Inferior parietal cortex (tissue), 1 donor: ENCODE data around the gene PKN1.
A peak's percentile ranks its signal among the peaks of the same experiment; 100 is the strongest.
"Not testable (repeated sequence)": the region's sequence is repeated elsewhere in the genome, so short reads cannot be mapped to it uniquely, and the experiment has no call there.

Experiments
- DNase-seq: peaks from one replicate; pipeline ENCODE4 v3.0.0-alpha.2; 2016; ENCODE audit errors: extremely low spot score

Gene PKN1

DNA sequence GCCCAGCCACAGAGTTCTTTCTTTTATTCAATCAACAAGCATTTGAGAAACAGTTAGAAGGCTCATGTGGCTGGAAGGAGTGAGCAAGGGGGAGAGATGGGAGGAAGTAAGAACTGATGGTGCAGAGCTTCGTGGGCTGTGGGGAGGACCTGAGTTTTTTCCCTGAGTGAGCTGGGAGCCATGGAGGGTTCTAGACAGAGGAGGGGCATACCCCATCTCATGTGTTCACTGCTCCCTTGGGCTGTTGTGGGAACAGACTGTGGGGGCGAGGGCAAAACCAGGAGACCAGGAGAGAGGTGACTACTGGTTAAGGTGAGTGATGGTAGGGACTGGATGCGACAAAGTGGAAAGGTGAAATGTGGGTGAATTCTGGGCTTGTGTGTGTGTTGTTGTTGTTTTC, 2.4 kb upstream of the PKN1 start:
- no peak for DNase-seq

DNA sequence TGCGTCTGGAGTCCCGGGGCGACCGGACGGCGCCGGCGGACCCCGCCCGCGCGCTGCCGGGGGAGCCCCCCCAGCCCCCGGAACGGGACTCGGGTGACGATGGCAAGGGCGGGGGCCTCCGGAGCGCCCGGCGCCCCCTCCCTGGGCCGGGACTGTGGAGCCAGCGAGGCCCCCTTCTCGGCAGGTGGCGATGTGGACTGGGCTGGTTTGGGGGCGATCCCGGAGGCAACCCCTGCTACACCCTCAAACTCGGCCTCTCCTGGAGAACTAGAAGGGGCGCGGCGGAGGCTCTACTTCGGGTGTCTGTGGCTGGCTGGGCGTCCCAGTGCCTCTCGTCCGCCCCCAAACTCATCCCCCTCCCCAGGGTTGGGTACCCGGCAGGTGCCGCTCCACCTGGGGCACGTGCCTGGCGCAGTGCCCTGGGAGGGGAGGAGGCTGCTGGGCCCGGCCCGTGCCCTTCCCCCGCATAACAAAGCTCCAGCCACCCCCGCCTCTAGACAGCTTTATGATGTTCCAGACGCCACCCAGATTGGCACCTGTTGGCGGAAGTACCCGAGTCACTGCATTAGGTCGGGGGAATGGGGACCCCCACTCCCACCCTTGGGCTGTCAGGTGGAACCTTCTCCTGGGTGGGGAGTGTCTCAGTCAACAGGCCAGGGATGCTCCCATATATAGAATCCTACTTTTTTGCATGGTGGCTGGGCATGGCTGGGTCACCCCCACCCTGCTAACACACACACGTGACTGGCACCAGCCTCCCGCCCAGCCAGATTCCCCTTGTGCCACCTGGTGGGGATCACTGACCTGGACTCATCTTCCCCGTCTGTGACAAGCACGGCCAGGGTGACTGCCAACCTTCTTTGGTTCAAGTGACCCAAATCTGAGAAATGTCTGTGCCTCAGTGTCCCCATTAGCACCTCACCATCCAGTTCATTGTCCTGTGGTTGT, 722 bp downstream of the PKN1 start:
- no peak for DNase-seq

DNA sequence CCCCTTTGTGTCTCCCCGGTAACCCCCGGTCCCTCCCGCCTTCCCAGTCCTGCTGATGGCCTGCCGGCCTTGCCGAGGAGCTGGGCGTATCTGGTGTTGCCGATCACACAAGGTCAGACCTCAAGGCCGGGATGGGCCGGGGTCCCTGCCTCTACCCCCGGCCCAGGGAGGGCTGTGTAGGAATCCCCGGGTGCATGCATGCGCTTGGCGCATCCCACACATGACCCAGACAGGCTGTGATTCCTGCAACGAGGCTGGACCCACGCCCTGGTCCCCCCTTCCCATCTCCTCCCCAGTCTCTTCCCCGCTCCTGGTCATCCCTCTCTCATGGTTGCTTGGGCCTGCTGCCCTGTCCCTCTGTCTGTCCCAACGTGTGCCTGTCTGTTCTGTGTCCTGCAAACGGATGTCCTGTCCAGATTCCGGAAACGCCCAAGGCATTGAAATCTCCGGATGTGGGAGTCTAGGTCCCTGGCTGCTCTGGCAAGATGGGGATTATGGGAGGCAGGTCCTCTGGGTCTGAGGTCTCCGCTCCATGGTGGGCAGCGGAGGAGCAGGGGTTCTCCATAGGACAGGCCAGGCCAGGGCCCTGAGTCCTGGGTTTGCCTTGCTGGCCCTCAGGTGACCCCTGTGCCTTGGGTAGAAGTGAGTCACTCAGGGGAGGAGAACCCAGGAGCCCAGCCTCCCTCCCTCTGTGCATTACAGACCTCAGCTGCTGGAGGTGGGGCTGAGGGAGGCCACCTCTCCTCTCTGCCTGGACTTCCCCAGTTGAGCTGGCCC, 1.6 kb downstream of the PKN1 start:
- DNase-seq: no peak

DNA sequence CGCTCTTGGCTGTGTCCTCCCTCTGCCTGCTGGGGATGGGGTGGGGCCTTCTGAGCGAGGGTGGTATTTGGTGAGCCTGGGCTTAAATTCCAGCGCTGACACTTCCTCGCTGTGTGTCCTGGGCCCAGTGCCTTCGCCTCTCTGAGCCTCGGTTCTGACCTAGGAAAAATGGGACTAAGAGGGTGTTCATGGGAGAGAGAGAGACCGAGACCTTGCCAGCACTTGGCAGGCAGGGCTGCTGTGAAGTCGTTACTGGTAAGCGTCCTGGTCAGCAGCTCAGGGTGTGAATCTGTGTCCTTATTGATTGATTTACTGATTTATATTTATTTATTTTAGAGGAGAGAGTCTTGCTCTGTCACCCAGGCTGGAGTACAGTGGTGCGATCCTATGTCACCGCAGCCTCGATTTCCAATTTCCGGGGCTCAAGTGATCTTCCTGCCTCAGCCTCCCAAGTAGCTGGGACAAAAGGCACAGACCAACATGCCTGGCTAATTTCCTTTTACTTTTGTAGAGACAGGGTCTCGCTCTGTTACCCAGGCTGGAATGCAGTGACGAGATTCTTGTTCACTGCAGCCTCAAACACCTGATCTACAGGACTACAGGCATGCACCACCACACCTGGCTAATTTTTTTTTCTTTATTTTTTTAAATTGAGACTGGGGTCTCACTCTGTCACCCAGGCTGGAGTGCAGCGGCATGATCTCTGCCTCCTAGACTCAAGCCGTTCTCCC, 2.4 kb downstream of the PKN1 start:
- no peak for DNase-seq

DNA sequence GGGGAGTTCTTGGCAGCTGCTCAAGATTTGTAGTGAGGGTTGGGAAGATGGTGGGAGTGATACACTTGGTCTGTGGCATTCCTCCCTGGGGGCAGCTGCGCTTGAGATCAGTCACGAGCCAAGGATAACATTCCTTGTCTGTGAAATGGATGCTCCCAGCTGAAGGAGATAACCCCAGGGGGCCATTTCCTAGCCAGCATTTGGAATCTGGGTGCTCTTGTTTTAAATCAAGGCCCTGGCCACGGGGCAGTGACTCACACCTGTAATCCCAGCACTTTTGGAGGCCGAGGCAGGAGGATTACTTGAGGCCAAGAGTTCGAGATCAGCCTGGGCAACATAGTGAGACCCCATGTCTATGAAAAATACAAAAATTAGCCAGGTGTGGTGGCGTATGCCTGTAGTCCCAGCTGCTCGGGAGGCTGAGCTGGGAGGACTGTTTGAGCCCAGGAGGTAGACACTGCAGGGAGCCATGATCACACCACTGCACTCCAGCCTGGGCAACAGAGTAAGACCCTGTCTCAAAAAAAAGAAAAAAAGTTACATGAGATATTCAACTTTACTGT, 4.6 kb downstream of the PKN1 start:
- DNase-seq: no peak

DNA sequence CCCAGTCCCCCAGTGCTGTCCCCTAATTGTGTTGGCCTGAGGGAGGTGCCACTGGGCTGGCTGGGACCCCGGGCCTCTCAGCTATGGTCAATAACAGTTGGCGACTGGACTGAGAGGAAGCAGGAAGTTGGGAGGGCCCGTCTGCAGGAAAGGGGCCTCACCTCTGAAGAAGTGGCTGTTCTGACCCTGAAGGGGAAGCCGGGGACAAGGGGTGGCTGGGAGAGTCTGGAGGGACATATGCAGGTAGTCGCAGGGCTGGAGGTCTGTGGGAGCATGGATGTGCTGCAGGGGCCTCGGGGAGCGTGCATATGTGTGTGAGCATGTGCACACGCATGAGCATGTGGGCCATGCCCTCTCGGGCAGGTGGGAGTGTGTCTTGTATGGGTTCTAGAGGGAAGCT, 5.9 kb downstream of the PKN1 start:
- no peak for DNase-seq

DNA sequence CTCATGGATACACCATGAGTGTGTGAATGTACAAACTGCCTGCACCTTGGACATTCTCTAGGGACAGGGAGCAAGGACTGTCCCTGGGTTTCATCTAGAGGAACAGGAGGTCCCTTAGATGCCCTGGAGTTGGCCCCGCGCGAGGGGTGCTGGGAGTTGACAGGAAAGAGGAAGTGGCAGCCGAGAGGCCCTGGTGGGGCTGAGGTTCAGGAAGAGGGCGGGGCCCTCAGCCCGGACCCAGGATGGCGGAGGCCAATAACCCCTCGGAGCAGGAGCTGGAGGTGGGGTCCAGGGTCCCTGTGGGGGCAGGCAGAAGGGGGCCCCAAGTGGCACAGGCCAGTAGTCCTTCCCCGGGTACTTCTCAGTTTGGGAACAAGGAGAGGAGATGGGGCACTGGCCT, 6.9 kb downstream of the PKN1 start:
- no peak for DNase-seq

DNA sequence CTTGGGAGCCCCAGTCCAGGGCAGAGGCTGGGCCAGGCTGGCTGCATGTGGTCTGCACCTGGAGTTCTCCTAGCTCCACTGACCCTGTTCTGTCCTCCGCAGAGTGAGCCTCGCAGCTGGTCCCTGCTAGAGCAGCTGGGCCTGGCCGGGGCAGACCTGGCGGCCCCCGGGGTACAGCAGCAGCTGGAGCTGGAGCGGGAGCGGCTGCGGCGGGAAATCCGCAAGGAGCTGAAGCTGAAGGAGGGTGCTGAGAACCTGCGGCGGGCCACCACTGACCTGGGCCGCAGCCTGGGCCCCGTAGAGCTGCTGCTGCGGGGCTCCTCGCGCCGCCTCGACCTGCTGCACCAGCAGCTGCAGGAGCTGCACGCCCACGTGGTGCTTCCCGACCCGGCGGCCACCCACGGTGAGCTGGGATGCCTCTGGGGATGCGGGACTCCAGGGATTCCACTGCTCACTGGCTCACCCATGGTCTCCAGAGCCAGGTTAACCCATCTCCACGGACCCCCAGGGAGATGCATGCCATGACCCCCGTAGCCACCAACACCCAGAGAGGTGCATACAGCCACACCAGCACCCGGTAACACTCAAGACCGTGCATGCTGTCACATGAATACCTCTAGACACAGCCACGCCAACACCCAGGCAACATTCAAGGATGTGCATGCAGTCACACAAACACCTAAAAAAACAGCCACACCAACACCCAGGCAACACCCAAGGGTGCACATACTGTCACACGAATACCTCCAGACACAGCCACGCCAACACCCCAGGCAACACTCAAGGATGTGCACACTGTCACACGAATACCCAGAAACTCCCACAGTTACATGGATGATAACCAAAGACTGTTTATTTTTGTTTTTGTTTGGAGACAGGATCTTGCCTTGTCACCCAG, 8.2 kb downstream of the PKN1 start:
- DNase-seq: no peak

DNA sequence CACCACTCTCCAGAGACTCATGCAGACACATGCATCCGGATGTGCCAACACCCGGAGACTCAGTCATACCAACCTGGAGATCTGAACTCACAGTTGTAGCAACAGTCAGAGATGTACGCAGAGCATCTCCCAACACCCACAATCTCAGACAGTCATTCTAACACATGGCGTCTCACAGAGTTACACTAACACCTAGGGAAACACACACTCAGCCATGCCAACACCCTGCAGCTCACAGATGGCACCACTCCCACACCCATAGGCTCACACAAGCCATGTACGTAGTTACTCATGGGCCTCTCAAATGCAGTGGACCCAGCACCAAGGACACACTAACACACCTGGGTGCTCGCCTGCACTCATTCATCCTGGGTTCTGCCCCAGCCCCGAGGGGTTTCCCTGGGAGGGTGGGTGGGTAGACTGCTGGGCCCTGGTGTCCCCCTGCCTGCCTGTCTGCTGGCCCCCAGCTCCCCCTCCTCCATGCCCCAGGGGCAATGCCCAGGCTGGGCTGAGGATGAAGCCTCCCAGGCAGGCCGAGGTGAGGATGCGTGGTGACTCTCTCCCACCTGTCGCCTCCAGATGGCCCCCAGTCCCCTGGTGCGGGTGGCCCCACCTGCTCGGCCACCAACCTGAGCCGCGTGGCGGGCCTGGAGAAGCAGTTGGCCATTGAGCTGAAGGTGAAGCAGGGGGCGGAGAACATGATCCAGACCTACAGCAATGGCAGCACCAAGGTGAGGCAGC, 10.0 kb downstream of the PKN1 start:
- peak; percentile 43 for DNase-seq

DNA sequence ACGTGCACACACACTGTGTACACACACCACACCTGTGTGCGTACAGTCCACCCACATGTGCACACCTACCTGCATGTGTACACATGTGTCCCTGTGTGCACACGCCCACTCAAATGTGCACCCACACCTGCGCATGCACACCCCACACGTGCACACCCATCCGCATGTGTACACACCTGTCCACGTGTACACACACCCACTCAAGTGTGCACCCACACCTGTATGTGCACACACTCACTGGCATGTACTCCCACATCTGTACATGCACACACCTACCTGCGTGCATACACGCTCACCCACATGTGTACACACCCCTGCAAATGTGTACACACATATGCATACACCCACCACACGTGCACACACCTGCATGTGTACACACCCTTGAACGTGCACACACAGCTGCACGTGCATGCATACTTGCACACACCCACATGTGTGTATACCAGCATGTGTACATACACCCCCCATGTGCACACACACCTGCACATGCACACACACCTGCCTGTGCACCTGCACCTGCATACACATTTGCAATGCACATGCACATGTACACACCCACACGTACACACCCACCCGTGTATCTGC, 10.6 kb downstream of the PKN1 start:
- no peak for DNase-seq

DNA sequence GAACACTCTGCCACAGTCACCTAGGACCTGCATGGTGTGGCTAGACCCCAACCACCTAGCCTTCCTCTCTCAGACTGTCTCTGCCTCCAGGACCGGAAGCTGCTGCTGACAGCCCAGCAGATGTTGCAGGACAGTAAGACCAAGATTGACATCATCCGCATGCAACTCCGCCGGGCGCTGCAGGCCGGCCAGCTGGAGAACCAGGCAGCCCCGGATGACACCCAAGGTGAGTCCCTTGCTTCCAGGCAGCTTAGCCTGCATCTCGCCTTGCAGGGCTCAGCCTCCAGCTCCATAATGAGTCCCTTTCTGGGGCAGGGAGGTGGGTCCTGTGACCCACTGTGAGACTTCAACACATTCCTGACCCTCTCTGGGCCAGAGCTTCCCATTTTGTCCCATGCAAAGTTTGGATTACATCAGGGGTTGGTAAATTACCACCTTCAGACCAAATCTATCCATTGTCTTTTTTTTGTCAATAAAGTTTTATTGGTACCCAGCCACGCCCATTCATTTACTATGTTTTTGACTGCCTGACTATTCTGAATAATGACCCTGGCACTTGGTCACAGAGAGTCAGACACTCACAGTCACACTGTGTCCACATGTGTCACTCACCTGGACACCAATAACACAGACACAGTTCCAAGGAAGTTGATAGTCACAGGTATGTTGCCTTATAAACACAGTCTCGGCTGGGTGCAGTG, 13.4 kb downstream of the PKN1 start:
- no peak for DNase-seq

DNA sequence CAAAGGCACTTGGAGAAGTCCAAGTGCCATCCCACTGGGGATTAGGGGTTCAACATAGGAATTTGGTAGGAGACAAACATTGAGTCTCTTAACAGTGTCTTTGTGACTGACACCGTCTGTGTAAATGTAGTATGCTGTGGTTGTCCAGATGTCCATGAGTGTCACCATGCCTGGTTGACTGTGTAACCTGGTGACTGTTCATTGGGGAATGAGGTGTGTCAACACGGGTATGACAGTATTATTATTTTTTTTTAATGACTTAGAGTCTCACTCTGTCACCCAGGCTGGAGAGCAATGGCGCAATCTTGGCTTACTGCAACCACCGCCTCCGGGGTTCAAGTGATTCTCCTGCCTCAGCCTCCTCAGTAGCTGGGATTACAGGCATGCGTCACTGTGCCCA, 16.2 kb downstream of the PKN1 start:
- DNase-seq: no peak

DNA sequence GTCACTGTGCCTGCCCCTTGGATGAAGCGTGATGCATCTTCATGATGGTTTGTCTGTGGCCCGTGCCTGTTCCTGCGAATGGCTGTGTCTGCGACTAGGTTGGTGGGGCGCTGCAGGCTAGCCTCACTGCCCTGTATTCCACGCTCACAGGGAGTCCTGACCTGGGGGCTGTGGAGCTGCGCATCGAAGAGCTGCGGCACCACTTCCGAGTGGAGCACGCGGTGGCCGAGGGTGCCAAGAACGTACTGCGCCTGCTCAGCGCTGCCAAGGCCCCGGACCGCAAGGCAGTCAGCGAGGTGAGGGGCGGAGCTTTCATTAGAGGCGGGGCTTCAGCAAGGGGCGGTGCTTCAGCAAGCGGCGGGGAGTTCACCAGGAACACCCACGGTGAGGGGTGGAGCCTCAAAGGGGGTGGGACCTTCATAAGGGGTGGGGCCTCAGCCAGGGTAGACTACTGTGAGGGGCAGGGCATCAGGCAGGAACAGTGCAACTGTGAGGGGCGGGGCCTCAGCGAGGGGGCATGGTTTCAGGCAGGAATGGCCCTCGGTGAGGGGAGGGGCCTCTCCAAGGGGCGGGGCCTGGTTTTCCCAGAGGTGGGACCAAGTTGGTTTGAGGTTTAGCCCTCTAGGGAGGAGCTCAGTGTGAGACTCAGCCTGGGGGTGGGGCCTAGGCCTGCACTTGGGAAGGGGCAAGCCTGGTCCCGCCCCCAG, 17.2 kb downstream of the PKN1 start:
- peak; percentile 17 for DNase-seq

DNA sequence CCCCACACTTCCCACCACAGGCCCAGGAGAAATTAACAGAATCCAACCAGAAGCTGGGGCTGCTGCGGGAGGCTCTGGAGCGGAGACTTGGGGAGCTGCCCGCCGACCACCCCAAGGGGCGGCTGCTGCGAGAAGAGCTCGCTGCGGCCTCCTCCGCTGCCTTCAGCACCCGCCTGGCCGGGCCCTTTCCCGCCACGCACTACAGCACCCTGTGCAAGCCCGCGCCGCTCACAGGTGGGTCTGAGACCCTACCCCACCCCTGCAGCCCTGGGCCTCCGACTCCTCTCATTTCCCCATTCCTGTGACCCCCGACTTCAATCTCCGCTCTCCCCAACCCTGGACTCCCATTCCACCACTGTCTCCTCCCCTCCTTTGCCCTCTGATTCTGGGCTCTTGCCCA, 17.8 kb downstream of the PKN1 start:
- no peak for DNase-seq

DNA sequence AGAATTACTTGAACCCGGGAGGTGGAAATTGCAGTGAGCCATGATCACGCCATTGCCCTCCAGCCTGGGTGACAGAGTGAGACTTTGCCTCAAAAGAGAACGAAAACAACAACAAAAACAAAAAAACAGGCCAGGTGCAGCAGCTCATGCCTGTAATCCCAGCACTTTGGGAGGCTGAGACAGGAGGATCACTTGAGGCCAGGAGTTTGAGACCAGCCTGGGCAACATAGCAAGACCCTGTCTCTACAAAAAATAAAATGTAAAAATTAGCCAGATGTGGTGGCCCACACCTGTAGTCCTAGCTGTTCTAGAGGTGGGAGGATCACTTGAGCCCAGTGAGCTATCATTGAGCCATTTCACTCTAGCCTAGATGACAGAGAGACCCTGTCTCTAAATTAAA, 19.2 kb downstream of the PKN1 start:
- not testable (repeated sequence) for DNase-seq

DNA sequence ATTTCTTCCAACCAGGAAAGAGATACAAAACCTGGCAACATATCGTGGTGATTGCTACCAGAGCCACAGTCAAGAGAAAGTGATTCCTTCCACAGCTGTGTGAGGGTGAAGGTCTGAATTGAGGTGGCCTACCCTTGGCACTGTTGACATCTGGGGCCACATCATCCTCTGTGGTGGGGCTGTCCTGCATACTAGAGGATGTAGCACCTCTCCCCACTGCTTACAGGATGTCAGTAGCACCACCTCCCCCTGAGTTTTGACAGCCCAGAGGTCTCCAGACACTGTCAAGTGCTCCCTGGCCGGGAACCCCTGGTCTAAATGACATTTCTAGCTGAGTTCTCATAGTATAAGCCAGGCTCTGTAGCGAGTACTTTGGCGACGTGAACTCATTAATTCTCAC, 26.6 kb downstream of the PKN1 start:
- no peak for DNase-seq

DNA sequence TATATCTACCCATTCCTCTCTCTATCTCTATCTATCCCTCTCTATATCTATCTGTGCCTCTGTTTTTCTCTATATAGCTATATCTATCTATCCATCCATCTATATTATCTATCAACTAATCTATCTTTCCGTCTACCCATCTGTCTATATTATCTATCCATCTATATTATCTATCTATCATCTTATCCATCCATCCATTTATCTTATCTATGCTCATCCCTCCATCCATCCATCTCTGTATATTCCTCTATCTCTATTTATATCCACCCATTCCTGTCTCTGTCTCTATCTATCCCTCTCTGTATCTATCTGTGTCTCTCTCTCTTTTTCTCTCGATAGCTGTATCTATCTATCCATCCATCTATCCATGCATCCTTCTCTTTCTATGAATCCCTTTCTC, 27.8 kb downstream of the PKN1 start:
- DNase-seq: no peak

DNA sequence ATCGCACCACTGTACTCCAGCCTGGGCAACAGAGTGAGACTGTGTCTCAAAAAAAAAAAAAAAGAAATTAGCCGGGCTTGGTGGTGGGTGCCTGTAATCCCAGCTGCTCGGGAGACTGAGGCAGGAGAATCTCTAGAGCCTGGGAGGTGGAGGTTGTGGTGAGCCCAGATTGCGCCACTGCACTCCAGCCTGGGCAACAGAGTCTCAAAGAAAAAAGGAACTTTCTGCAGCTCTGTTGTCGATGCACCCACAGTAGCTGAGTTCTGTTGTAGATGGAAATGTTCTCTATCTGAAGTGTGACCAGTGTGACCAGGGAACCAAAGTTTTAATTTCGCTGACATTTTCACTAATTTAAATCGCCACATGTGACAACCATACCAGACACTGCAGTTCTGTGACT, 29.3 kb downstream of the PKN1 start:
- not testable (repeated sequence) for DNase-seq

DNA sequence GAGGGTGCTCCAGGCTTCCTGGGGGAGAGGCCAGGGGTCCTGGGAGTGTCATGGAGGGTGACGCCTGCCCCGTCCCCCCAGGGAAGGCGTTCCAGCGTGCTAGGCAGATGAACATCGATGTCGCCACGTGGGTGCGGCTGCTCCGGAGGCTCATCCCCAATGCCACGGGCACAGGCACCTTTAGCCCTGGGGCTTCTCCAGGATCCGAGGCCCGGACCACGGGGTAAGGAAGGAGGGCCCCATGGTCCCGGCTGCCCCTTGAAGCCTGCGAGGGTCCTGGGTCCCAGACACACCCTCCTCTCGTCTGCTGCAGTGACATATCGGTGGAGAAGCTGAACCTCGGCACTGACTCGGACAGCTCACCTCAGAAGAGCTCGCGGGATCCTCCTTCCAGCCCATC, 30.6 kb downstream of the PKN1 start:
- DNase-seq: no peak
